ENCODE data around the gene DISC1. TPM values are rescaled to one million over a fixed set of nuclear protein-coding genes. Genes with fewer than 3 reads are reported as not detected.
A peak's percentile ranks its signal among the peaks of the same experiment; 100 is the strongest.

The DISC1 gene
- total and polyA plus RNA-seq, 2 experiments from 2014 or later = 2.1 to 6.5 TPM

- no peak overlapping the region for H3K27ac ChIP-seq (ENCODE audit: low read depth)
- H3K36me3 ChIP-seq (ENCODE audit: insufficient read depth) = 0 out of 2 replicates have a peak, but pooled peaks cover 4% of the 10 kb centered on the region
- TF ChIP-seq ETS1 (IDR thresholded peaks at IDR 0.05) = no peak
- TF ChIP-seq ZNF114 (CRISPR knock-in tag; IDR thresholded peaks at IDR 0.05) = no peak
- no peak overlapping the region for H3K4me3 ChIP-seq
- peaks cover 13% of the 10 kb centered on the region for H3K4me1 ChIP-seq (ENCODE audit: insufficient read depth)
- no peak overlapping the region for H3K4me2 ChIP-seq
- ATAC-seq = no peak
- no peak overlapping the region for H3K27ac Mint-ChIP-seq
- peaks cover 17% of the 10 kb centered on the region for H3K4me1 Mint-ChIP-seq
- no peaks in the 10 kb centered on the region for H3K79me2 ChIP-seq (replicated peaks; ENCODE audit: insufficient read depth)
- H3K9me2 ChIP-seq (ENCODE audit: insufficient read depth) = peaks cover 10% of the 10 kb centered on the region; the same call in 1 of the 2 replicates
- H3K4me3 Mint-ChIP-seq = no peak overlapping the region
- H3K36me3 Mint-ChIP-seq (ENCODE audit: low read depth) = peaks cover 8% of the 10 kb centered on the region
- H4K20me1 ChIP-seq (replicated peaks; ENCODE audit: insufficient read depth) = 0 out of 2 replicates have a peak, but pooled peaks cover 3% of the 10 kb centered on the region
- peaks cover 8% of the 10 kb centered on the region for H3K27me3 Mint-ChIP-seq (ENCODE audit: insufficient read depth, low read depth, poor library complexity)
- no peak for DNase-seq (ENCODE audit: low spot score)
- peaks cover 6% of the 10 kb centered on the region; the same call in 2 of the 3 replicates for H3K9me3 Mint-ChIP-seq
- no peaks in the 10 kb centered on the region for H3F3A ChIP-seq (replicated peaks; ENCODE audit: low read depth)
- H3K27me3 ChIP-seq (ENCODE audit: insufficient read depth) = no peaks in the 10 kb centered on the region
- H2AFZ ChIP-seq = no peak overlapping the region
Measured at GRCh38 chr1:231927431-231927830, 300.8 kb downstream of the DISC1 start.

- Histone ChIP-seq H3F3A (replicated peaks; ENCODE audit: low read depth) (no peaks in the 10 kb centered on the region), H3K36me3 (ENCODE audit: insufficient read depth) (0 out of 2 replicates have a peak, but pooled peaks cover 6% of the 10 kb centered on the region), H4K20me1 (replicated peaks; ENCODE audit: insufficient read depth) (0 out of 2 replicates have a peak, but pooled peaks cover 3% of the 10 kb centered on the region), H3K9me2 (ENCODE audit: insufficient read depth) (peaks cover 21% of the 10 kb centered on the region; the same call in 1 of the 2 replicates), H3K79me2 (replicated peaks; ENCODE audit: insufficient read depth) (no peaks in the 10 kb centered on the region), H3K27ac (ENCODE audit: low read depth) (no peak overlapping the region), H3K27me3 (ENCODE audit: insufficient read depth) (no peaks in the 10 kb centered on the region), H3K4me3 (no peak overlapping the region), H3K4me1 (ENCODE audit: insufficient read depth) (peaks cover 13% of the 10 kb centered on the region), H2AFZ (0 out of 2 replicates have a peak overlapping the region, but pooled peaks have one; percentile 5), H3K4me2 (peak overlapping the region; percentile 40)
- Mint-ChIP-seq H3K36me3 (ENCODE audit: low read depth) (peaks cover 12% of the 10 kb centered on the region), H3K4me1 (peaks cover 17% of the 10 kb centered on the region), H3K9me3 (peaks cover 10% of the 10 kb centered on the region; the same call in 2 of the 3 replicates), H3K27me3 (ENCODE audit: insufficient read depth, low read depth, poor library complexity) (peaks cover 7% of the 10 kb centered on the region), H3K4me3 (no peak overlapping the region), H3K27ac (no peak overlapping the region; the same call in 1 of the 2 replicates)
- ATAC-seq = peak; percentile 75
- peak; percentile 46 for DNase-seq (ENCODE audit: low spot score)
- no peak for TF ChIP-seq STAT1 (IDR thresholded peaks at IDR 0.05; ENCODE audit: unreplicated experiment)
- TF ChIP-seq CTCF (conservative IDR thresholded peaks at IDR 0.05; ENCODE audit: low read depth in 2 of 2) = no peak
- TF ChIP-seq, protein P1, sequence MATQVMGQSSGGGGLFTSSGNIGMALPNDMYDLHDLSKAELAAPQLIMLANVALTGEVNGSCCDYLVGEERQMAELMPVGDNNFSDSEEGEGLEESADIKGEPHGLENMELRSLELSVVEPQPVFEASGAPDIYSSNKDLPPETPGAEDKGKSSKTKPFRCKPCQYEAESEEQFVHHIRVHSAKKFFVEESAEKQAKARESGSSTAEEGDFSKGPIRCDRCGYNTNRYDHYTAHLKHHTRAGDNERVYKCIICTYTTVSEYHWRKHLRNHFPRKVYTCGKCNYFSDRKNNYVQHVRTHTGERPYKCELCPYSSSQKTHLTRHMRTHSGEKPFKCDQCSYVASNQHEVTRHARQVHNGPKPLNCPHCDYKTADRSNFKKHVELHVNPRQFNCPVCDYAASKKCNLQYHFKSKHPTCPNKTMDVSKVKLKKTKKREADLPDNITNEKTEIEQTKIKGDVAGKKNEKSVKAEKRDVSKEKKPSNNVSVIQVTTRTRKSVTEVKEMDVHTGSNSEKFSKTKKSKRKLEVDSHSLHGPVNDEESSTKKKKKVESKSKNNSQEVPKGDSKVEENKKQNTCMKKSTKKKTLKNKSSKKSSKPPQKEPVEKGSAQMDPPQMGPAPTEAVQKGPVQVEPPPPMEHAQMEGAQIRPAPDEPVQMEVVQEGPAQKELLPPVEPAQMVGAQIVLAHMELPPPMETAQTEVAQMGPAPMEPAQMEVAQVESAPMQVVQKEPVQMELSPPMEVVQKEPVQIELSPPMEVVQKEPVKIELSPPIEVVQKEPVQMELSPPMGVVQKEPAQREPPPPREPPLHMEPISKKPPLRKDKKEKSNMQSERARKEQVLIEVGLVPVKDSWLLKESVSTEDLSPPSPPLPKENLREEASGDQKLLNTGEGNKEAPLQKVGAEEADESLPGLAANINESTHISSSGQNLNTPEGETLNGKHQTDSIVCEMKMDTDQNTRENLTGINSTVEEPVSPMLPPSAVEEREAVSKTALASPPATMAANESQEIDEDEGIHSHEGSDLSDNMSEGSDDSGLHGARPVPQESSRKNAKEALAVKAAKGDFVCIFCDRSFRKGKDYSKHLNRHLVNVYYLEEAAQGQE (IDR thresholded peaks at IDR 0.05; ENCODE audit: unreplicated experiment) = no peak
- no peak for TF ChIP-seq JUNB (IDR thresholded peaks at IDR 0.05; ENCODE audit: unreplicated experiment)
- no peak for TF ChIP-seq EZH2 (IDR thresholded peaks at IDR 0.05; ENCODE audit: low read depth, unreplicated experiment)
- no peak for TF ChIP-seq CREB1 (CRISPR knock-in tag; IDR thresholded peaks at IDR 0.05; ENCODE audit: low read depth)
- no peak for TF ChIP-seq ZNF114 (CRISPR knock-in tag; IDR thresholded peaks at IDR 0.05)
- TF ChIP-seq NANOG (IDR thresholded peaks at IDR 0.05; ENCODE audit: borderline replicate concordance) = no peak
- TF ChIP-seq ZNF331 (CRISPR knock-in tag; IDR thresholded peaks at IDR 0.05; ENCODE audit: low read depth) = no peak
- no peak for TF ChIP-seq POLR2AphosphoS5 (IDR thresholded peaks at IDR 0.05; ENCODE audit: low read depth)
Measured at GRCh38 chr1:231929311-231929710, 302.7 kb downstream of the DISC1 start.
